ENCODE results near the gene TTC16. TPM values are rescaled to one million over a fixed set of nuclear protein-coding genes. Genes with fewer than 3 reads are reported as not detected.

TTC16 gene
- total and polyA plus RNA-seq, 2 of the 8 experiments (the other 6 are each of a cell fraction or from before 2014, with no cell fraction given), result 0.03 TPM; not detected in 1

DNA sequence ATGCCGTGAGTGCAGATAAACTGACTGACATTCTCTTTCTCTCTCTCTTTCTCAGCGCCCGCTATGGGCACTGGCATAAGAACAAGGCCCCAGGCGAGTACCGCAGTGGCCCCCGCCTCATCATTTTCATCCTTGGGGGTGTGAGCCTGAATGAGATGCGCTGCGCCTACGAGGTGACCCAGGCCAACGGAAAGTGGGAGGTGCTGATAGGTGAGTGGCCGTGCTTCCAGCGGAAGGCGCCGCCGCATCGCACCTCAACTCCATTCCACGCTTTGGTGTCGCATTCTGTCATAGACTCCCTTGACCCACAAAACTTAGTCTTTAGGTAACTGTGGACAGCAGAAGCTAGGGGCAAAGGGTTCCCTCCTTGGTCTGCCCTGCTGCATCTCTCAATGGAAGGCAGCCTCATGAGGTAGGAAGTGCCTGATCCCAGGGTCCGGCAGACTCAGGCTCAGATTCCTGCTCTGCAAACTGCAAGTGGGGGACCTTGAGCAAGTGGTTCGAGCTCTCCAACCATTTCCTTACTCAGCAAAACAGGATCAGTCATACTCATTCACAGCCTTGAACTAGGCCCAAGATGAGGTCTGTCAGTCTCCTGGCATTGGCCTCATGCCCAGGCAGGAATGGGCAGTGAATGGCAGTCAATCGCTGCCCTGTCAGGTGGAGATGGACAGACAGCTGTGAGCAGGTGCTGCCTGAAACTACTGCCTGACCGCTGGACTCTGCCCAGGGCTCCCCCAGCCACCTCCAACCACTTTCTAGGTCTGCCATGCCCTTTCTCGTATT lies 33.3 kb upstream of the TTC16 start:
- DNase-seq (ENCODE audit: low read depth in 1 of 2, low spot score in 2 of 2) (no peak), FAIRE-seq (no peak)
- Histone ChIP-seq H2BK120ac (replicated peaks; ENCODE audit: low read depth, low read length) (no peak overlapping the region), H2BK5ac (ENCODE audit: low read depth, low read length) (no peak overlapping the region), H2BK20ac (ENCODE audit: low read length) (no peak overlapping the region), H3K14ac (ENCODE audit: insufficient read length) (no peak overlapping the region), H2AK5ac (ENCODE audit: low read depth, low read length) (no peak overlapping the region), H4K20me1 (replicated peaks in 1 of 2; ENCODE audit: control insufficient read depth in 1 of 2, insufficient read depth in 2 of 2, low read length in 2 of 2) (peaks cover 0 to 2% of the 10 kb centered on the region in 2 experiments), H3K4me3 (ENCODE audit: extremely low read depth in 1 of 4, insufficient read depth in 2 of 4, low read depth in 3 of 4, low read length in 4 of 4) (no peak overlapping the region), H2BK12ac (ENCODE audit: low read depth, low read length) (no peak overlapping the region), H4K5ac (ENCODE audit: insufficient read length, low read depth, low read length) (no peak overlapping the region), H3K9ac (replicated peaks in 1 of 4; ENCODE audit: extremely low read depth in 1 of 4, low read depth in 3 of 4, low read length in 3 of 4) (no peak overlapping the region), H3K36me3 (ENCODE audit: control insufficient read depth in 2 of 4, insufficient read depth in 4 of 4, low read length in 3 of 4) (peaks cover 2 to 39% (median 17%) of the 10 kb centered on the region in 4 experiments; a peak in 5 of 8 replicates), H3K23me2 (ENCODE audit: low read depth, low read length) (no peaks in the 10 kb centered on the region), H3K27ac (ENCODE audit: low read depth, low read length) (no peak overlapping the region), H3K9me3 (ENCODE audit: insufficient read depth in 2 of 2, low read depth in 1 of 2, low read length in 1 of 2) (no peaks in the 10 kb centered on the region), H2AFZ (ENCODE audit: low read length) (no peak overlapping the region), H3K27me3 (replicated peaks in 1 of 4; ENCODE audit: control insufficient read depth in 3 of 4, extremely low read depth in 1 of 4, insufficient read depth in 3 of 4, low read length in 3 of 4) (no peaks in the 10 kb centered on the region), H3K79me1 (ENCODE audit: low read depth, low read length) (no peaks in the 10 kb centered on the region), H3K18ac (ENCODE audit: extremely low read depth, low read length) (no peak overlapping the region), H3K79me2 (ENCODE audit: control insufficient read depth in 1 of 2, insufficient read depth in 2 of 2, low read length in 2 of 2) (no peaks in the 10 kb centered on the region), H4K91ac (replicated peaks; ENCODE audit: insufficient read length, low read length) (no peak overlapping the region), H4K8ac (ENCODE audit: extremely low read depth, insufficient read depth, low read length) (no peak overlapping the region), H3K4ac (replicated peaks; ENCODE audit: insufficient read length, low read depth, low read length) (no peak overlapping the region), H3K4me2 (ENCODE audit: insufficient read depth in 1 of 2, low read depth in 2 of 2, low read length in 2 of 2) (no peak overlapping the region), H3K56ac (replicated peaks; ENCODE audit: insufficient read length, low read depth, low read length) (no peak overlapping the region), H3K4me1 (replicated peaks in 1 of 4; ENCODE audit: control insufficient read depth in 3 of 4, insufficient read depth in 4 of 4, low read length in 3 of 4) (no peaks in the 10 kb centered on the region), H2BK15ac (ENCODE audit: low read length) (no peak overlapping the region), H3K23ac (ENCODE audit: insufficient read length) (no peak overlapping the region)
- WGBS, 2 experiments (ENCODE audit: extremely low coverage in 1 of 2, insufficient coverage in 1 of 2, insufficient read length in 1 of 2, insufficient replicate concordance in 2 of 2, low coverage in 1 of 2, low lambda C conversion rate in 2 of 2, missing lambda C conversion rate in 1 of 2), result 91% methylated on average over 23 of the region's 23 CpGs; no CpG with 5 or more reads in 1 of the 2 experiments
- TF ChIP-seq POLR2A (IDR thresholded peaks at IDR 0.05; ENCODE audit: control extremely low read depth in 1 of 2, low read depth in 2 of 2, low read length in 2 of 2), result no peak
- TF ChIP-seq TBP (IDR thresholded peaks at IDR 0.05; ENCODE audit: low read depth, low read length), result no peak
- no peak for TF ChIP-seq BRCA1 (IDR thresholded peaks at IDR 0.05; ENCODE audit: low read depth, low read length)
- TF ChIP-seq TEAD4 (IDR thresholded peaks at IDR 0.05; ENCODE audit: low read depth, low read length), result no peak
- no peak for TF ChIP-seq CREB1 (IDR thresholded peaks at IDR 0.05)
- no peak for TF ChIP-seq TCF12 (IDR thresholded peaks at IDR 0.05; ENCODE audit: low read depth, low read length)
- TF ChIP-seq, protein P1, sequence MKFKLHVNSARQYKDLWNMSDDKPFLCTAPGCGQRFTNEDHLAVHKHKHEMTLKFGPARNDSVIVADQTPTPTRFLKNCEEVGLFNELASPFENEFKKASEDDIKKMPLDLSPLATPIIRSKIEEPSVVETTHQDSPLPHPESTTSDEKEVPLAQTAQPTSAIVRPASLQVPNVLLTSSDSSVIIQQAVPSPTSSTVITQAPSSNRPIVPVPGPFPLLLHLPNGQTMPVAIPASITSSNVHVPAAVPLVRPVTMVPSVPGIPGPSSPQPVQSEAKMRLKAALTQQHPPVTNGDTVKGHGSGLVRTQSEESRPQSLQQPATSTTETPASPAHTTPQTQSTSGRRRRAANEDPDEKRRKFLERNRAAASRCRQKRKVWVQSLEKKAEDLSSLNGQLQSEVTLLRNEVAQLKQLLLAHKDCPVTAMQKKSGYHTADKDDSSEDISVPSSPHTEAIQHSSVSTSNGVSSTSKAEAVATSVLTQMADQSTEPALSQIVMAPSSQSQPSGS (IDR thresholded peaks at IDR 0.05; ENCODE audit: low read length), result no peak
- CTCF ChIA-PET (ENCODE audit: partially characterized antibody), result interaction anchor here (0.9 to 2.9 kb wide), 7 partner anchors 11 to 194 kb away, joined by 3 to 11 read pairs (median 3); partner anchors contain the start of gene TOR2A
- POLR2A ChIA-PET (ENCODE audit: partially characterized antibody), result no interaction called here
